ENCODE data around the gene CDKN2D.
A peak's percentile ranks its signal among the peaks of the same experiment; 100 is the strongest.

CDKN2D gene

GRCh38 chr19:10601999-10602329 is 33.2 kb upstream of the CDKN2D start:
- Histone ChIP-seq H3K27ac (ENCODE audit: low read depth, low read length, poor library complexity, severe bottlenecking) (no peak overlapping the region), H3K4me2 (ENCODE audit: low read length) (peak overlapping the region; percentile 47; the same call in 1 of the 2 replicates), H3K27me3 (ENCODE audit: insufficient read depth, low read length) (no peaks in the 10 kb centered on the region; the same call in 1 of the 2 replicates), H3K9me2 (ENCODE audit: low read depth, low read length) (no peaks in the 10 kb centered on the region), H3K36me3 (ENCODE audit: insufficient read depth, low read length) (no peaks in the 10 kb centered on the region), H3K79me2 (ENCODE audit: insufficient read depth, low read length) (peaks cover 25% of the 10 kb centered on the region), H3K9ac (ENCODE audit: low read length) (no peak overlapping the region), H2AFZ (ENCODE audit: low read length) (no peak overlapping the region), H3K4me1 (ENCODE audit: insufficient read depth, low read length, severe bottlenecking) (peaks cover 20% of the 10 kb centered on the region), H3K9me3 (ENCODE audit: low read length) (no peaks in the 10 kb centered on the region), H3K4me3 (ENCODE audit: low read depth, low read length, poor library complexity, severe bottlenecking) (peak overlapping the region; percentile 27), H4K20me1 (ENCODE audit: insufficient read depth, low read length) (no peaks in the 10 kb centered on the region), H3F3A (ENCODE audit: insufficient read depth, low read length) (no peaks in the 10 kb centered on the region)
- TF ChIP-seq EZH2 (IDR thresholded peaks at IDR 0.05; ENCODE audit: borderline replicate concordance, low read length) (no peak), CTCF (IDR thresholded peaks at IDR 0.05; ENCODE audit: low read length) (no peak)

- H3K4me2 ChIP-seq (ENCODE audit: low read length) = no peak overlapping the region
- H3K36me3 ChIP-seq (ENCODE audit: insufficient read depth, low read length) = no peaks in the 10 kb centered on the region
- no peak overlapping the region for H3K9ac ChIP-seq (ENCODE audit: low read length)
- H3K9me2 ChIP-seq (ENCODE audit: low read depth, low read length) = no peaks in the 10 kb centered on the region
- peaks cover 10% of the 10 kb centered on the region for H3K79me2 ChIP-seq (ENCODE audit: insufficient read depth, low read length)
- no peak overlapping the region for H3K27ac ChIP-seq (ENCODE audit: low read depth, low read length, poor library complexity, severe bottlenecking)
- peaks cover 37% of the 10 kb centered on the region for H3K4me1 ChIP-seq (ENCODE audit: insufficient read depth, low read length, severe bottlenecking)
- H3K27me3 ChIP-seq (ENCODE audit: insufficient read depth, low read length) = no peaks in the 10 kb centered on the region; the same call in 1 of the 2 replicates
- no peaks in the 10 kb centered on the region for H3F3A ChIP-seq (ENCODE audit: insufficient read depth, low read length)
- H4K20me1 ChIP-seq (ENCODE audit: insufficient read depth, low read length) = no peaks in the 10 kb centered on the region
- no peak overlapping the region for H2AFZ ChIP-seq (ENCODE audit: low read length)
- no peaks in the 10 kb centered on the region for H3K9me3 ChIP-seq (ENCODE audit: low read length)
- TF ChIP-seq CTCF (IDR thresholded peaks at IDR 0.05; ENCODE audit: low read length) (no peak), EZH2 (IDR thresholded peaks at IDR 0.05; ENCODE audit: borderline replicate concordance, low read length) (no peak)
- H3K4me3 ChIP-seq (ENCODE audit: low read depth, low read length, poor library complexity, severe bottlenecking) = no peak overlapping the region
These were observed 31.4 kb upstream of the CDKN2D start for GRCh38 chr19:10600149-10600548.

- Histone ChIP-seq H3K4me3 (ENCODE audit: low read depth, low read length, poor library complexity, severe bottlenecking) (no peak overlapping the region), H3K27me3 (ENCODE audit: insufficient read depth, low read length) (no peaks in the 10 kb centered on the region), H2AFZ (ENCODE audit: low read length) (no peak overlapping the region), H3K9me2 (ENCODE audit: low read depth, low read length) (no peaks in the 10 kb centered on the region), H3K9me3 (ENCODE audit: low read length) (no peaks in the 10 kb centered on the region), H4K20me1 (ENCODE audit: insufficient read depth, low read length) (no peaks in the 10 kb centered on the region), H3K36me3 (ENCODE audit: insufficient read depth, low read length) (no peaks in the 10 kb centered on the region), H3F3A (ENCODE audit: insufficient read depth, low read length) (no peaks in the 10 kb centered on the region), H3K4me2 (ENCODE audit: low read length) (peak overlapping the region; percentile 19; the same call in 1 of the 2 replicates), H3K27ac (ENCODE audit: low read depth, low read length, poor library complexity, severe bottlenecking) (peak overlapping the region; percentile 80), H3K79me2 (ENCODE audit: insufficient read depth, low read length) (no peaks in the 10 kb centered on the region), H3K4me1 (ENCODE audit: insufficient read depth, low read length, severe bottlenecking) (peaks cover 52% of the 10 kb centered on the region), H3K9ac (ENCODE audit: low read length) (no peak overlapping the region)
- no peak for TF ChIP-seq CTCF (IDR thresholded peaks at IDR 0.05; ENCODE audit: low read length)
- TF ChIP-seq EZH2 (IDR thresholded peaks at IDR 0.05; ENCODE audit: borderline replicate concordance, low read length) = no peak
These were observed 25.2 kb upstream of the CDKN2D start for GRCh38 chr19:10593820-10594637.
